Activated CD8-positive, alpha-beta memory T cell treated with anti-CD3 and anti-CD28 coated beads, Interleukin-2, amount 50 U/mL, for 1 hour (primary cell): ENCODE measurements around the gene NOC4L.
"Not testable (repeated sequence)": the region's sequence is repeated elsewhere in the genome, so short reads cannot be mapped to it uniquely, and the experiment has no call there.

ENCODE experiments used
- DNase-seq: peaks from one replicate; pipeline ENCODE4 v3.0.0-alpha.2; 2020; ENCODE audit errors: extremely low read depth

NOC4L gene

GRCh38 chr12:132182206-132182710 is 38.0 kb downstream of the NOC4L start:
- no peak for DNase-seq

GRCh38 chr12:132182711-132183365 is 38.6 kb downstream of the NOC4L start:
- no peak for DNase-seq

- DNase-seq: no peak
Measured at GRCh38 chr12:132185705-132186104, 41.4 kb downstream of the NOC4L start.

- DNase-seq: no peak
Measured at GRCh38 chr12:132186208-132186856, 42.1 kb downstream of the NOC4L start.

GRCh38 chr12:132186857-132187620 is 42.8 kb downstream of the NOC4L start:
- no peak for DNase-seq

- no peak for DNase-seq
Measured at GRCh38 chr12:132187646-132188450, 43.6 kb downstream of the NOC4L start.

- DNase-seq: no peak
Measured at GRCh38 chr12:132188451-132188901, 44.2 kb downstream of the NOC4L start.

GRCh38 chr12:132188916-132189325 is 44.7 kb downstream of the NOC4L start:
- DNase-seq: no peak

- peak; percentile 73 for DNase-seq
Measured at GRCh38 chr12:132189378-132190011, 45.2 kb downstream of the NOC4L start.

- DNase-seq: no peak
Measured at GRCh38 chr12:132190012-132190755, 45.9 kb downstream of the NOC4L start.

GRCh38 chr12:132190834-132191500 is 46.7 kb downstream of the NOC4L start:
- no peak for DNase-seq

GRCh38 chr12:132191715-132192553 is 47.7 kb downstream of the NOC4L start:
- no peak for DNase-seq

GRCh38 chr12:132194056-132194455 is 49.8 kb downstream of the NOC4L start:
- no peak for DNase-seq

GRCh38 chr12:132194556-132194955 is 50.3 kb downstream of the NOC4L start:
- DNase-seq: no peak

- DNase-seq: not testable (repeated sequence)
Measured at GRCh38 chr12:132195242-132195641, 51.0 kb downstream of the NOC4L start.

- DNase-seq: no peak
Measured at GRCh38 chr12:132196038-132196872, 52.0 kb downstream of the NOC4L start.

- DNase-seq: no peak
Measured at GRCh38 chr12:132196873-132197390, 52.7 kb downstream of the NOC4L start.
